NCI-H226 (cell line): ENCODE measurements around the gene RNF41.
"Not testable (repeated sequence)": the region's sequence is repeated elsewhere in the genome, so short reads cannot be mapped to it uniquely, and the experiment has no call there.

Source experiments
- DNase-seq: peaks from one replicate; pipeline ENCODE4 v3.0.0-alpha.2; 2015

The RNF41 gene

GRCh38 chr12:56163533-56164344, 58.0 kb downstream of the RNF41 start:
- DNase-seq, result no peak

- no peak for DNase-seq
Observed at GRCh38 chr12:56162468-56163290, 59.0 kb downstream of the RNF41 start.

GRCh38 chr12:56161690-56162351, 59.9 kb downstream of the RNF41 start:
- no peak for DNase-seq

- DNase-seq, result no peak
Observed at GRCh38 chr12:56160894-56161689, 60.6 kb downstream of the RNF41 start.

- DNase-seq, result no peak
Observed at GRCh38 chr12:56160193-56160763, 61.4 kb downstream of the RNF41 start.

- DNase-seq, result no peak
Observed at GRCh38 chr12:56159482-56160192, 62.1 kb downstream of the RNF41 start.

GRCh38 chr12:56158926-56159461, 62.7 kb downstream of the RNF41 start:
- peak; percentile 27 for DNase-seq

GRCh38 chr12:56158029-56158925, 63.4 kb downstream of the RNF41 start, which contains the start of gene MYL6:
Gene MYL6 (plus strand): TSS chr12:56158359. CDS start chr12:56158402, 43 bp downstream.
- DNase-seq, result peak; percentile 99

GRCh38 chr12:56157201-56158028, 64.3 kb downstream of the RNF41 start:
- DNase-seq, result peak; percentile 84

- not testable (repeated sequence) for DNase-seq
Observed at GRCh38 chr12:56156464-56157200, 65.1 kb downstream of the RNF41 start.

GRCh38 chr12:56155256-56155845, 66.4 kb downstream of the RNF41 start:
- DNase-seq, result no peak

GRCh38 chr12:56154818-56155217, 66.9 kb downstream of the RNF41 start:
- no peak for DNase-seq

- DNase-seq, result no peak
Observed at GRCh38 chr12:56154246-56154771, 67.4 kb downstream of the RNF41 start.

GRCh38 chr12:56153678-56154065, 68.0 kb downstream of the RNF41 start:
- DNase-seq, result no peak

GRCh38 chr12:56152756-56153677, 68.7 kb downstream of the RNF41 start:
- no peak for DNase-seq
